HG03565 (cell line): ENCODE data around the gene NAA25.
A peak's percentile ranks its signal among the peaks of the same experiment; 100 is the strongest.
"Not testable (repeated sequence)": the region's sequence is repeated elsewhere in the genome, so short reads cannot be mapped to it uniquely, and the experiment has no call there.

Experiments
- ATAC-seq: cut with Tn5 transposase; IDR thresholded peaks from one replicate; pipeline ENCODE4 v1.9.1; 2021; ENCODE audit warnings: mild to moderate bottlenecking, moderate library complexity; ENCODE audit not compliant: unreplicated experiment

Gene NAA25

DNA sequence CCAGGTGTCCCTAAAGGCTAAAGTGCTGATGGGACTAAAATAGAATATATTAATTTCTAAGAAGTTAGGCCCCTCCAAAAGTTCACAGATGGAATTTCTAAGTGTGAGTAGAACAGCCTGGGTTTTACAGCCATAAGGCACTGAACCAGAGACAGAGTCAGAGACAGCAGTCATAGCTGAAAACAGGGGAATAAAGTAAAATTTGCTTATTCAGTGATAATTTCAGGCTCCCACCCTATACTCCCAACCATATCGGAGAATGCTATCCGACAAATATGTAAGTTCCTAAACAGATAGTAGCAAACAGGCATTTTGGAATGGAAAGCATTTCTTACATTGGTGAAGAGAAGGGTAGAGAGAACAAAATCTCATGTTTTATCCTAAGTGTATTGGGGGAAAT lies 45.3 kb downstream of the NAA25 start:
- ATAC-seq = no peak

DNA sequence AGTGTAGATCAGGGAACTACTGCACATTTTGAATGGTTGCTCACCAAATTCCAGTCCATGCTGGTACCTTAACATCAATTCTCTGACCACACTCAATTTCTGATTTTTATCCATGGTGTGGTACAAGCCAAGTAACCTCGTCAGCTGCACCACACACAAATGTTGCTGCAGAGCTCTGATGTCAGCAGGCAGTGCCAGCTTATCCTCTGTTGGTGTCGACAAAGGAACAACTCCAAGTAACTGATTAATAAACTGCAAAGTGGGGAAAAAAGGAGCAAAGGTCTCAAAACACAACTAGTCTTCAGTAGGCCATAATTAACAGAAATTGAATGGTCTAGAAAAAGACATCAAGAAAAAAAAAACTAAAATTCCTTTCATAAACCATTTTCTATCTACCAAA lies 47.4 kb downstream of the NAA25 start:
- ATAC-seq = no peak

DNA sequence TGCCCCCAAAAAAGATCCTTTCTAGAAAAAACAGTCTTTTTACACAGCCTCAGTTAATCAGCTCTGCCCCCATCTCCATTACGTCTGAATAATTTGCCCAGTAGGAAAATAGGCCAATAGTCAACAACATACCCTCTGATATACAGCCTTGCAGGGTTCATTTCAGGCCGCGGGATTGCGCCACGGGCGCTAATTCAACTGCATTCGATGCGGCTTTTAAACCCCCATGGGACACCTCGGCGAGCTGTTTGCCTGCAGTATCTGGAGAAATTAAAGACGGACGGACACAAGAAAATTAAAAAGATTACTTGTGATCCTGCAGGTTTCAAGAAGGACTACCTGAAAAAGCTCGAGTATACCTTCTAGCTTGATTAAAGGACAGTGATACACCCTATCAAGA lies 59.2 kb downstream of the NAA25 start:
- ATAC-seq = no peak

DNA sequence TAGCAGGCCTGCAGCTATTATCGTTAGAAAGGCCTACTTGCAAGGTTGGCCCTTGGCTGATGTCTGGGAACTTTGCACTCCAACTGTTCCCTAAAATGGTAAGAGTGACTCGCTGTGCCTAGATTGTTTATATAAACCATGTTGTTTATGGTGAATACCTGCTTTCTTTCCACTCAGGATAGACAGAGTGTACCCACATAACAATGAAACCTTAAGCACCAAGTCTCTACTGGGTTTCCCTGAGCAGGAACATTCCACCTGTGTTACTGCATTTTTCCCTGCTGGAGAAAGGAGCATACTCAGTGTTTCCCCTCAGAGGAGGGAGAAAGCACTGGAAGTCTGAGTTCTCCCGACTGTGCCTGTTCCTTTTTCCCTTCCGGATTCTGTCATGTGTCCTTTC lies 62.6 kb downstream of the NAA25 start:
- no peak for ATAC-seq

DNA sequence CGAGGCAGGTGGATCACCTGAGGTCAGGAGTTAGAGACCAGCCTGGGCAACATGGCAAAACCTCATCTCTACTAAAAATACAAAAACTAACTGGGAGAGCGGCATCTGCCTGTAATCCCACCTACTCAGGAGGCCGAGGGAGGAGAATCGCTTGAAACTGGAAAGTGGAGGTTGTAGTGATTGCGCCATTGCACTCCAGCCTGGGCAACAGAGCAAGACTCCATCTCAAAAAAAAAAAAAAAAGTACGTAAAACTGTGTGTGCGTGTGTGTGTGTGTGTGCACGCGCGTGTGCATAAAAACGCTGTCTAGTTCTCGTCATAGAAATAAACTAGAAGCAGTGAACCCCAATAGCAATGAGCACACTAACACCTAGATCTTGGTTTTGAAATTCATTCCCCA lies 72.0 kb downstream of the NAA25 start:
- not testable (repeated sequence) for ATAC-seq

DNA sequence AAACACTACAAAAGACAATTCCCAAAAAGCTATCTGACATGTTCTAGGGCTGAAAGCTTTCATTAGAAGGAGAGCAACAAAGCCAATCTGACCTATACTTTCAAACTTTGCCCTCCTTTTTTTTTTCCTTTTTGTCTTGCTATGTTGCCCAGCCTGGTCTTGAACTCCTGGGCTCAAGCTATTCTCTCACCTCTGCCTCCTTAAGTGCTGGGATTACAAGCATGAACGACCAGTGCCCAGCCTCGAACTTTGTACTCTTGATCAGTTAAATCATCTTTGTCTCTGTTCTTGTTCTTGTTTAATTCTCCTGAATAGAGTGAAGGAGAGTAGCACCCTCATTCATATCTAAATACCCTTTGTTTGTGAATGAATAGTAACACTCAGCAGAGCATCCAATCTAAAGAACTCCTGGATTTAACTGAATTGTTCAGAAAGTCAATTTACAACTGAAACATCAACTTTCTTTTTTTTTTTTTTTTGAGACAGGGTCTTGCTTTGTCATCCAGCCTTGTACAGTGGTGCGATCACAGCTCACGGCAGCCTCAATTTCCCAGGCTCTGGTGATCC lies 73.3 kb downstream of the NAA25 start:
- no peak for ATAC-seq

DNA sequence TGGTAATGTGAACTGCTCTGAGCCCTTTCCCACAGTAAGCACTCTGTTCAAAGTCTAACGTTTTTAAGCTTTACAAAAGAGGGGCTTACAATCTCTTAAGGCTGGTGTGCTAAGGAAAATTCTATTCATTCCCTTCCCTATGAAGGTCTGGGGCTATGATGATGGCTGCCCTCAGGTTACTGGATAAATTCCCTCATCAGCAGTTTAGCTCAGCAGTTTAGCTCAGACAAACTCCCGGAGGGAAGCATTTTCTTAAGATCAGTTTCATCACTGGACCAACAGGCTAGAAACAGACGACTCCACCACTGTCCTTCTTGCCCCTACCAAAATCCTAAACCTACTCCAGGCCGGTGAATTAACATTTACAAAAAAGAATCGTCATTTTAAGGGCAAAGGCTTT lies 76.3 kb downstream of the NAA25 start:
- no peak for ATAC-seq

DNA sequence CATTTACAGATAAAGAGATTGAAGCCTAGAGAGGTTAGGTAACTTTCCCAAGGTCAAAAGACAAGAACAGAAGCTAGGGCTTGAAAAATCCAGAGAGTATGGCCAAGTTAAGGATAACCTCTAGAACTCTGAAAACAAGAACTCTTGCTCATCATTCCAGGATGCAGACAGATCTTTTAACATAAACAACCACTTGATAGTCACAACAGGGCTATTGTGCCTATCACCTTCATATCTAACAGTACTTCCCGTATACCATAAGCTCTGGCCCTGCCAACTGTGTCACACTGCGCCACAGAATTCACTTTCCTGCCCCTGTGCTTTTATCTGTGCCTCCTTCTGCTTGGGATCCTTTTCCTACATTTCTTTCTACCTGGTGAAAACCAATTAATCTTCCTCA lies 77.1 kb downstream of the NAA25 start:
- ATAC-seq = no peak

DNA sequence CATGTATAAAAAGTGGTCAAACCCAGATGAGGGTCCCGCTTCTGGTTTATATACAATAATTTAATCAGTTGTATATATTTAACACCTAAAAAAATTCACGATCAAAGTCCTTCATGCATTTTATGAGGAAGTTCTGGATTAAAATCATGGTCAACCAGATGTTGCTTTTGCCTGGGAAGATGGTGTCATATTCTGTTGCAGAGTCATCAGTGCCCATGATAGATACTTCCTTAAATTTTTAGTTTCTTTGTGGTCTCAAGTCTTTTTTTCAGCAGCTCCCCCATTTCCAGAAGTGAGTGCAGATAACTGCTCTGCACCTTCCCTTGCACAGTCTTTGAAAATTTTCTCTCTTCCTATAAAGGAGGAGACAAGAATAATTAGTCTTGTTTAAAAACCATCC lies 79.3 kb downstream of the NAA25 start:
- no peak for ATAC-seq

DNA sequence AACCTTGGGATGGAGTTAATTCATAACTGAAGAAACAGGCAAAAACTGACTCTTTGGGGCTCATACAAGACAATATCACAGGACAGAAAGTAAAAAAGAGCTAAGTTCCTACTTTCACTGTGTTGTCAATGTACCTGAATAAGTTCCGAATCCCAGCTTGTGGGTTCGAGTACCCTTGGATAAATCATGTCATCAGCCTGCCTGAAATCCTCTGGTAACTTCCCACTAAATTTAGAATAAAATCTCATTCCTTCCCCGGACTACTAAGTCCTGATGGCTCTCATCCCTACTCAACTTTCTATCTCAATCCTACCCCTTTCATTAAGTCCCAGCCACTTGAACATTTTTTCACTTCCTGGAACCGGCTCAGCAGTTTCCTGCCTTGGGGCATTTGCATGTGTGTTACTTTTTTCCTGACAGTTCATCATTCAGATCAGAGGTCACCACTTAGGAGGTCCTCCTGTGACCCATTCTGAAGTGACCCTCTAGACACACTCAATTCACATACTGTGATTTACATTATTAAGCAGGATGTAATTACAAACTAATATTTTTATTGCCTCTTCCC lies 82.7 kb downstream of the NAA25 start:
- no peak for ATAC-seq

DNA sequence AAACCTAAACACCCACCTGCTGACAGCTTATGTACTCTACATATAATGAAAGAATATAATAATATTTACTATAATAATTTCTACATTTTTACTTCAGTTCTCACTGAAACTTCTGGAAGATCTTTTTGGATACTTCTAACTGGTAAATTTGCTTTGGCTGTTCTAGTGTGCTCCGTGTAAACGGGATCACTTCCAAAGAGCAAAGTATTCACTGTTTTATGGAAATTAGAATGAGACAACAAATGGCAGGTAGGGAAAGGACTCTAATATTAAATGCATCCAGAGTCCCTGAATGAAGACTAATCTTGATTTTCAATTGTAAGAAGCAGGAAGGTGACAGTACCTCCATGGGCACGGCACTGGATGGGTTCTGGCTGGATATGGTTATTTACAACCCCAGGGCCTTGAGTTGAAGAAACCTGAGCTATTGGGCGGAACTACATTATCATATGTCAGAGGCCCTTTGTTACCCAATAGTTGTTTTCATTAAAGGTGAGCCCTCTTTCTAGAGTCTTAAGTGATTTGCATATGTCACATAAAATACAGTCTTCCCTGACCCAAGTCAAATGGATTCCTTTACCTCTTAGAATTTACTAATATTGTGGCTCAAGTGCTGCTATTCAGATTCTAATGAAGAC lies 84.7 kb downstream of the NAA25 start:
- no peak for ATAC-seq

DNA sequence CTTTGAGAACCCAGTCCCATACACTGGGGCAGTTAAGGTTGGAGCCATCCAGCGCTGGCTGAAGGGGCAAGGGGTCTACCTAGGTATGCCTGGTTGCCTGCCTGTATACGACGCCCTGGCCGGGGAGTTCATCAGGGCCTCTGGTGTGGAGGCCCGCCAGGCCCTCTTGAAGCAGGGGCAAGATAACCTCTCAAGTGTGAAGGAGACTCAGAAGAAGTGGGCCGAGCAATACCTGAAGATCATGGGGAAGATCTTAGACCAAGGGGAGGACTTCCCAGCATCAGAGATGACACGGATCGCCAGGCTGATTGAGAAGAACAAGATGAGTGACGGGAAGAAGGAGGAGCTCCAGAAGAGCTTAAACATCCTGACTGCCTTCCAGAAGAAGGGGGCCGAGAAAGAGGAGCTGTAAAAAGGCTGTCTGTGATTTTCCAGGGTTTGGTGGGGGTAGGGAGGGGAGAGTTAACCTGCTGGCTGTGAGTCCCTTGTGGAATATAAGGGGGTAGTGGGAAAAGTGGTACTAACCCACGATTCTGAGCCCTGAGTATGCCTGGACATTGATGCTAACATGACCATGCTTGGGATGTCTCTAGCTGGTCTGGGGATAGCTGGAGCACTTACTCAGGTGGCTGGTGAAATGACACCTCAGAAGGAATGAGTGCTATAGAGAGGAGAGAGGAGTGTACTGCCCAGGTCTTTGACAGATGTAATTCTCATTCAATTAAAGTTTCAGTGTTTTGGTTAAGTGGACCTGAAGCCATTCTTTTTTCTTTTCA lies 86.2 kb downstream of the NAA25 start:
- ATAC-seq = no peak

DNA sequence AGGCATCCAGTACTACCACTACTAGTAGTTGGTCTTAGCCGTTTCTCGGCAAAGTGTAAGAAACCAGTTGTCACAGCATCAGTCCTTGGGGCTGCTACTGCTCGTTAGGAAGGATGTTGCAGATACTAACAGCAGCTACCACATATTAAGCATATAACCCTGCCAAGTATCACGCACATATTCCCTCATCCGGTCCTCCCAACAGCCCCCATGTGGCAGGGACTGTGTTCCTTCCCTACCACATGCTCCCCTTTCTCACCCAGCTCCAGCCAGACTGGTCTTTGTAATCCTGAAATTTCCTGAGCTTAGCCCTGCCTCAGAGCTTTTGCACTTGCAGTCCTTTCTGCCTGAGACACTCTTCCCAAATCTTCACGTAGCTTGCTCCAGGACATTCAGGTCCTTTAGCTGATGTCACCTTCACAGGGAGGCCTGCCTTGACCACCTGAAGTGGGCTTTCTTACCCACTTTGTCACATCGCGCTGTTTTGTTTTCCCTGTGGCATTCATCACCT lies 87.6 kb downstream of the NAA25 start:
- no peak for ATAC-seq

DNA sequence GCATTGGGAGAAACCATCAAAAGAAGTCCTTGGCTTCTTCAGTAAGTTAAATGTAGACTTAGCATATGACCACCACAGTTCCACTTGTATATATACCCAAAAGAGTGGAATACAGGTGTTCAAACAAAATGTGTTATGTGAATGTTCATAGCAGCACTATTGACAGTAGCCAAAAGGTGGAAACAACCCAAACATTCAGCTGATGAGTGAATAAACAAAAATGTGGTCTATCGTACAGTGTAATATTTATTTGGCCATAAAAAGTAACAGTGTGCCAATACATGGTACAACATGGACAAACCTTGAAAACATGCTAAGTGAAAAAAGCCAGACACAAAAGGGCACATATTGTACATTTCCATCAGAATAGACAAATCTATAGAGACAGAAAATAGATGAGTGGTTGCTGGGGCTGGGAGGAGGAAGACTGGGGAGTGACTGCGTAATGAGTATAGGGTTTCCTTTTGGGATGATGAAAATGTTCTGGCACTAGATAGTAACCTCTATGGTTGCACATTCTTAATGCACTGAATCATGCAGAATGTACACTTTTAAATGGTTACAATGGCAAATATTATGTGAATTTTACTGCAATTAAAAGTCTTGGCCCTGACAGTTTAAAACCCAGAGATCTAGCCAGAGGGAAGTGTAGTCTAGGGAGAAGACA lies 89.9 kb downstream of the NAA25 start:
- no peak for ATAC-seq

DNA sequence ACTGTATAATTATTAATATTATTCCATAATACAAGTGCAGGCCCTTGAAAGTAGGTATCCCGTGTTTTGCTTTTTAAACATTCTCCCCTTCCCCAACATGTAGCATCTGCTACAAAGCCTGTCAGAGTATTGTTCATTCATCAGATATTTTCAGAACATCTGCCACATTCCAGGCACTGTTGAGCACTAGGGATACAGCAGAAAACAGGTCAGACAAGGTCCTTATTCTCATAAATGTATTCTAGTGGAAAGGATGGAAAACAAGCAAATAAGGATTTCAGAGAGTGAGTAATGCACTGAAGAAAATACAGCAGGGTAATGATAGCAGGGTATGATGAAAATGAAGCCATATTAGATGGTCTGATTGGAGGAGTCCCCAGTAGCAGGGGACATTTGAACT lies 91.5 kb downstream of the NAA25 start:
- ATAC-seq = no peak

DNA sequence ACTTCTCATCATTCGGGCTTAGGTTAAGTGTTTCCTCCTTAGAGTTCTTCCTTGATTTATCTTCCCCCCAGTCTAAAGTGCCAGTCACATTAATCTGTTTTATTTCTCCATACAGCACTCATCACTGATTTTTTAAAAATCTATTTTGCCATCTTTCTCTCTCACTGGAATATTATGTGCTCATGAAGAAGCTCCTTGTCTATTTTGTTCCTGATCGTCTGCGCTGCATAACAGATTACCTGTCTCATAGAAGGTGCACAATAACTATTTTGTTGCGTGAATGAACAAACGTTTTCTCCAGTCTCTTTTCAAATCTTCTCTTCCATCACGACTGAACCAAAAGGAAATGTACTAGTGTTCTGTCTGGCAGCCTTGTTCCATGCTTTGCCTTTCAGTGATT lies 92.6 kb downstream of the NAA25 start:
- ATAC-seq = no peak

DNA sequence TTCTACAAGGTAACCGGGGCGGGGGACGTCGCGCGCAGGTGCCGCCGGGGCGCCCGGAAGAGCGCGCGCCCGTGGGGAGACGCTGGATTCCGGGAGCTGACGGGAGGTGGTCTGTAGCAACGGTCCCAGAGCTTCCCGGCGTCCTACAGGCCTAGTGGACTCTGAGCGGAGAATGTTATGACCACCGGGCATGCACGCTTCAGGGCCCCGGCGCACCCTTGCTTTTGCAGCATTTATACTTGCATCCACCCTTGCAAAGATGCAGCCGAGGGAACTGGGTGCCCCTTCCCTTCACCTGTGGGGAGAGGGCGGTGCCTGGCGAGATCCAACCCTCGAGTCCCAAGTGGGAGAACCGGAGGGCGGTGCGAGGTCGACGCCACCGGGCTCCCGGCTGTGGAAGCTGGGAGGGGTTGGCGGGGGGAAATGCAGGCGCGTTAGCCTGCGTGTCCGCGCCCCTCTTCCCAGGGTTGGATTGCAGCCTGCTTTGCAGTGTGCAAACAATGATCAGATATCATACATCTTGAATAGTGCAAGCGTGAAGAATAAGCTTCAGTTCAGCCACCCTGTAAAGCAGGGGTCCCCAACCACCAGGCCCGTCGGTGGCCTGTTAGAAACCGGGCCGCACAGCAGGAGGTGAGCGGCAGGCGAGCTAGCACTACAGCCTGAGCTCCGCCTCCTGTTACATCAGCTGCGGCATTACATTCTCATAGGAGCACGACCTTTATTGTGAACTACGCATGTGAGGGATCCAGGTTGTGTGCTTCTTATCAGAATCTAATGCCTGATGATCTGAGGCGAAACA lies 94.8 kb downstream of the NAA25 start:
- no peak for ATAC-seq

DNA sequence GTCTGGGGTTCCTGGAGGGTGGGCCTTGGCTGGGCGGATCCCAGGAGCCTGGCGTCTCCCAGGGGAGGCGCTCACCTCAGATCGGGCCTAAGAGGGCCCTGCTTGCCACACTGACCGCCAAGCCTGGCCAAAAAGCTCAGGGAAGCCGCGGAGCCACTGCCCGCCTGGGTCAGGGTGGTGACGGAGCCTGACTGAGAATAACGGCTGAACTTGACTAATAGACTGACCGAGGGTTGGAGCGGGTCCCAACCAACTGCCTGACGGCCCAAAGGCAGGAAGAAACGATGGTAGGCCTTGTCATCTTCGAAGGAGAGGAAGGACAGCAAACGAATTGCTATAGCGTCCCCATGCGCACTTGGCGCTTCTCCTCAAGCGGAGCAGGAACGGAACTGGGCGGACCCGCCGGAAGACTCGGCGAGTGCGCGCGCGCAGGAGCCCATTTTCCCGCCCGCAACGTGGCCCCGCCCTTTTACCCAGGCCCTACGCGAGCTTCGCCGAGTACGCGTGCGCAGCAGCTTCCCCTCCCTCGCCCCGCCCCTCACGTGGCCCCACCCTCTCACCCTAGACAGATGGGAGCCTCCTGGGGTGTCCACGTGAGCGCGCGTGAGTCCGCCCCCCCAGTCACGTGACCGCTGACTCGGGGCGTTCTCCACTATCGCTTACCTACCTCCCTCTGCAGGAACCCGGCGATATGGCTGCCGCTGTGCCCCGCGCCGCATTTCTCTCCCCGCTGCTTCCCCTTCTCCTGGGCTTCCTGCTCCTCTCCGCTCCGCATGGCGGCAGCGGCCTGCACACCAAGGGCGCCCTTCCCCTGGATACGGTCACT lies 95.6 kb downstream of the NAA25 start, which contains the start of the genes ERP29 and TMEM116:
TSS of gene ERP29 (plus strand) at position 652 of the 826 bp plus-strand sequence. CDS start at position 692, 40 bp downstream.
TSS of gene TMEM116 (minus strand) at position 391 of the 826 bp plus-strand sequence. CDS start 7,895 bp downstream, outside the sequence.
- ATAC-seq = peak; percentile 55

DNA sequence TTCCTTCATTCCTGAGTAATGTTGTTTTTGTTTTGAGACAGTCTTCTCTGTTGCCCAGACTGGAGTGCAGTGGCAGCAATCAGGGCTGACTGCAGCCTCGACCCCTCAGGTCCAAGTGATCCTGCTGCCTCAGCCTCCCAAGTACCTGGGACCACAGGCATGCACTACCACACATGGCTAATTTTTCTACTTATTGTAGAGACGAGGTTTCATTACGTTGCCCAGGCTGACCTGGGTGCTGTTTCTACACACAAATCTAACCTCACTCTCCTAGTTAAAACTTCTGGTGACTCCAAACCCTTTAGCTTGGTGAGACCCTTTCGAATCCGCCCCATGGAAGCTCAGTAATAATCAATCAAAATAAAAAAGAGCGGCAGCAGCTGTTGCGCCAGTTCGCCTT lies 96.9 kb downstream of the NAA25 start:
- no peak for ATAC-seq
